Fibroblast of skin of scalp (primary cell): ENCODE results near the gene GIPC1.

Source experiments
- DNase-seq: peaks from one replicate; pipeline ENCODE4 v3.0.0-alpha.2; 2013

Gene GIPC1

DNA sequence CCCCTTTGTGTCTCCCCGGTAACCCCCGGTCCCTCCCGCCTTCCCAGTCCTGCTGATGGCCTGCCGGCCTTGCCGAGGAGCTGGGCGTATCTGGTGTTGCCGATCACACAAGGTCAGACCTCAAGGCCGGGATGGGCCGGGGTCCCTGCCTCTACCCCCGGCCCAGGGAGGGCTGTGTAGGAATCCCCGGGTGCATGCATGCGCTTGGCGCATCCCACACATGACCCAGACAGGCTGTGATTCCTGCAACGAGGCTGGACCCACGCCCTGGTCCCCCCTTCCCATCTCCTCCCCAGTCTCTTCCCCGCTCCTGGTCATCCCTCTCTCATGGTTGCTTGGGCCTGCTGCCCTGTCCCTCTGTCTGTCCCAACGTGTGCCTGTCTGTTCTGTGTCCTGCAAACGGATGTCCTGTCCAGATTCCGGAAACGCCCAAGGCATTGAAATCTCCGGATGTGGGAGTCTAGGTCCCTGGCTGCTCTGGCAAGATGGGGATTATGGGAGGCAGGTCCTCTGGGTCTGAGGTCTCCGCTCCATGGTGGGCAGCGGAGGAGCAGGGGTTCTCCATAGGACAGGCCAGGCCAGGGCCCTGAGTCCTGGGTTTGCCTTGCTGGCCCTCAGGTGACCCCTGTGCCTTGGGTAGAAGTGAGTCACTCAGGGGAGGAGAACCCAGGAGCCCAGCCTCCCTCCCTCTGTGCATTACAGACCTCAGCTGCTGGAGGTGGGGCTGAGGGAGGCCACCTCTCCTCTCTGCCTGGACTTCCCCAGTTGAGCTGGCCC, 61.2 kb downstream of the GIPC1 start:
- peak; percentile 47 for DNase-seq

DNA sequence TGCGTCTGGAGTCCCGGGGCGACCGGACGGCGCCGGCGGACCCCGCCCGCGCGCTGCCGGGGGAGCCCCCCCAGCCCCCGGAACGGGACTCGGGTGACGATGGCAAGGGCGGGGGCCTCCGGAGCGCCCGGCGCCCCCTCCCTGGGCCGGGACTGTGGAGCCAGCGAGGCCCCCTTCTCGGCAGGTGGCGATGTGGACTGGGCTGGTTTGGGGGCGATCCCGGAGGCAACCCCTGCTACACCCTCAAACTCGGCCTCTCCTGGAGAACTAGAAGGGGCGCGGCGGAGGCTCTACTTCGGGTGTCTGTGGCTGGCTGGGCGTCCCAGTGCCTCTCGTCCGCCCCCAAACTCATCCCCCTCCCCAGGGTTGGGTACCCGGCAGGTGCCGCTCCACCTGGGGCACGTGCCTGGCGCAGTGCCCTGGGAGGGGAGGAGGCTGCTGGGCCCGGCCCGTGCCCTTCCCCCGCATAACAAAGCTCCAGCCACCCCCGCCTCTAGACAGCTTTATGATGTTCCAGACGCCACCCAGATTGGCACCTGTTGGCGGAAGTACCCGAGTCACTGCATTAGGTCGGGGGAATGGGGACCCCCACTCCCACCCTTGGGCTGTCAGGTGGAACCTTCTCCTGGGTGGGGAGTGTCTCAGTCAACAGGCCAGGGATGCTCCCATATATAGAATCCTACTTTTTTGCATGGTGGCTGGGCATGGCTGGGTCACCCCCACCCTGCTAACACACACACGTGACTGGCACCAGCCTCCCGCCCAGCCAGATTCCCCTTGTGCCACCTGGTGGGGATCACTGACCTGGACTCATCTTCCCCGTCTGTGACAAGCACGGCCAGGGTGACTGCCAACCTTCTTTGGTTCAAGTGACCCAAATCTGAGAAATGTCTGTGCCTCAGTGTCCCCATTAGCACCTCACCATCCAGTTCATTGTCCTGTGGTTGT, 62.1 kb downstream of the GIPC1 start:
- no peak for DNase-seq

DNA sequence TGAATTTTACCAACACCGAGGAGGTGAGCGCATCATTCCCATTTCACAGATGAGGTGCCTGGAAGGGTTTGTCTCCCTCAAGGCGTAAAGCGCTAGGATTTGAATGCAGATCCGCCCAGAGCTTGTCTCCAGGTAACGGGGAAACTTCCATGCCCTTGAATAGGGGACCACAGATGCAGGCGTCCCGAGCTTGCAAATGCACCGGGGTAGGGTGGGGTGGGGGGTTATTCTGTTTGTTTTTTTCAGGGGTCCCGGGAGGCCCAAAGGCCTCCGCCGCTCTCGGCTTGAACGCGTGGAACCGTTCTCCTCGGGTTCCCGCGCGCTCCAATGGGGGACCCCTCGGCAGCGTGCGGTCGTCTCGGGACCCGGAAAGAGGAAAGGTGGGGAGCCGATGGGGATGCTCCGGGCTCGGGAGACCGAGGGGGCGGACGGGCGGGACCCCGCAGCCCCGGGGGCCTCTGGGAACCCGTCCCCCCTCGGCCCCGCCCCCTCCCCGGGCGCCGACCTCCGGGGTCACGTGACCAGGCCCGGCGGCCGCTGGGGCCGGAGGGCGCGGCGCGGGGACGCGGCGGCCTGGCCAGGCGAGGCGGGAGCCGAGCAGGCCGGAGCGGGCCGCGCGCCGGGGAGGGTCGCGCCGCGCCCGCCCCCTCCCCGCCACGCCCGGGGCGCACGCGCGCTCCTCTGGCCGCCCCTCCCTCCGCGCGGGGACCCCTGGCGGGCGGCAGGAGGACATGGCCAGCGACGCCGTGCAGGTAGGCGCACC, 63.0 kb downstream of the GIPC1 start, which contains the start of gene PKN1:
PKN1 (plus strand) TSS at position 516 of the 763 bp plus-strand sequence; CDS start at position 732, 216 bp downstream.
- peak; percentile 53 for DNase-seq

DNA sequence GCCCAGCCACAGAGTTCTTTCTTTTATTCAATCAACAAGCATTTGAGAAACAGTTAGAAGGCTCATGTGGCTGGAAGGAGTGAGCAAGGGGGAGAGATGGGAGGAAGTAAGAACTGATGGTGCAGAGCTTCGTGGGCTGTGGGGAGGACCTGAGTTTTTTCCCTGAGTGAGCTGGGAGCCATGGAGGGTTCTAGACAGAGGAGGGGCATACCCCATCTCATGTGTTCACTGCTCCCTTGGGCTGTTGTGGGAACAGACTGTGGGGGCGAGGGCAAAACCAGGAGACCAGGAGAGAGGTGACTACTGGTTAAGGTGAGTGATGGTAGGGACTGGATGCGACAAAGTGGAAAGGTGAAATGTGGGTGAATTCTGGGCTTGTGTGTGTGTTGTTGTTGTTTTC, 65.2 kb downstream of the GIPC1 start:
- no peak for DNase-seq

DNA sequence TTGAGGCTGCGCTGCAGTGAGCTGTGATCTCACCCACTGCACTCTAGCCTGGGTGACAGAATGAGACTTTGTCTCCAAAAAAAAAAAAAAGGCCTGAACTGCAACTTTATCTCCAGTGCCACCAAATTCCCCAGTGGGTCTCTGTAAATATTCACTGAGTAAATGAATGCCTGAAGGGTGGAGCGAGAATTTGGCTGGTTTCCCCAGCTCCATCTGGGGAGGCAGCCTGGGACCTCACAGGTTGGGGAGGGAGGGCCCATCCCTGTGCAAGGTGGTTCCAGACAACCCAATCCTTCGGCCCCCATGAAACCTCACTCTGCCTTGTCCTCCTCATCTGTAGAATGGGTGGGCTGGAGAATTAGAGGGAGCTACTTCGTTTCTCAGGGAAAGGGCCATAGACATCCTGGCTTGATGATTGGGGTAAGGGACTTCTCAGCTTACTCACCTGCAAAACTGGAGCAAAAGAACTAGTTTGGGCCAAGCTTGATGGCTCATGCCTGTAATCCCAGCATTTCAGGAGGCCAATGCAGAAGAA, 67.0 kb downstream of the GIPC1 start:
- no peak for DNase-seq
